Measurements from ENCODE around the gene CSTA. TPM values are rescaled to one million over a fixed set of nuclear protein-coding genes. Genes with fewer than 3 reads are reported as not detected.

CSTA gene
- total RNA-seq, 1 donor from 2014 or later, result not detected

DNA sequence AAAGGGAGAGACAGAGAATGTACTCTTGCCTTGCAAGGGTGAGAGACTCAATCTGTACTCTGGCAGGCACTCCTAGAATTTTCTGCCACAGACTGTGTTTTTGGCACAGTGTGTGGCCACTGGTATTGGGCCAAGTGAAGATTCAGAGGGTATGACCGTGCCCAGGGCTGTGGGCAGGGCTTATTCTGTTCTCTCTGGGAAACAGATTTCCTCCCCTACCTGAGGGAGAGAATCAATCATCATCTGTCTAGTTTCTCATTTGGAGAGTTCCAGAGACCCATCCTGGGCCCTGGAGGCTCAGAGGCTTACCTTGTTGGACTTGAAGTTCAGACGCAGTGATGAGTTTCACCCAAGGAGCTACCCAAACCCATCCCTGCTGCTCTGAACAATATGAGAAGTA, 28.2 kb downstream of the CSTA start:
- H3K36me3 Mint-ChIP-seq (ENCODE audit: unreplicated experiment), result no peaks in the 10 kb centered on the region
- H3K27me3 Mint-ChIP-seq (ENCODE audit: unreplicated experiment), result no peaks in the 10 kb centered on the region
- no peak for DNase-seq (ENCODE audit: extremely low spot score, unreplicated experiment)
- H3K27ac Mint-ChIP-seq (ENCODE audit: unreplicated experiment), result no peak overlapping the region
- H3K9me3 Mint-ChIP-seq (ENCODE audit: unreplicated experiment), result no peaks in the 10 kb centered on the region
- no peaks in the 10 kb centered on the region for H3K4me1 Mint-ChIP-seq (ENCODE audit: unreplicated experiment)
- no peak overlapping the region for H3K4me3 Mint-ChIP-seq (ENCODE audit: unreplicated experiment)
- TF ChIP-seq, protein P1, sequence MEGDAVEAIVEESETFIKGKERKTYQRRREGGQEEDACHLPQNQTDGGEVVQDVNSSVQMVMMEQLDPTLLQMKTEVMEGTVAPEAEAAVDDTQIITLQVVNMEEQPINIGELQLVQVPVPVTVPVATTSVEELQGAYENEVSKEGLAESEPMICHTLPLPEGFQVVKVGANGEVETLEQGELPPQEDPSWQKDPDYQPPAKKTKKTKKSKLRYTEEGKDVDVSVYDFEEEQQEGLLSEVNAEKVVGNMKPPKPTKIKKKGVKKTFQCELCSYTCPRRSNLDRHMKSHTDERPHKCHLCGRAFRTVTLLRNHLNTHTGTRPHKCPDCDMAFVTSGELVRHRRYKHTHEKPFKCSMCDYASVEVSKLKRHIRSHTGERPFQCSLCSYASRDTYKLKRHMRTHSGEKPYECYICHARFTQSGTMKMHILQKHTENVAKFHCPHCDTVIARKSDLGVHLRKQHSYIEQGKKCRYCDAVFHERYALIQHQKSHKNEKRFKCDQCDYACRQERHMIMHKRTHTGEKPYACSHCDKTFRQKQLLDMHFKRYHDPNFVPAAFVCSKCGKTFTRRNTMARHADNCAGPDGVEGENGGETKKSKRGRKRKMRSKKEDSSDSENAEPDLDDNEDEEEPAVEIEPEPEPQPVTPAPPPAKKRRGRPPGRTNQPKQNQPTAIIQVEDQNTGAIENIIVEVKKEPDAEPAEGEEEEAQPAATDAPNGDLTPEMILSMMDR (IDR thresholded peaks at IDR 0.05), result no peak

DNA sequence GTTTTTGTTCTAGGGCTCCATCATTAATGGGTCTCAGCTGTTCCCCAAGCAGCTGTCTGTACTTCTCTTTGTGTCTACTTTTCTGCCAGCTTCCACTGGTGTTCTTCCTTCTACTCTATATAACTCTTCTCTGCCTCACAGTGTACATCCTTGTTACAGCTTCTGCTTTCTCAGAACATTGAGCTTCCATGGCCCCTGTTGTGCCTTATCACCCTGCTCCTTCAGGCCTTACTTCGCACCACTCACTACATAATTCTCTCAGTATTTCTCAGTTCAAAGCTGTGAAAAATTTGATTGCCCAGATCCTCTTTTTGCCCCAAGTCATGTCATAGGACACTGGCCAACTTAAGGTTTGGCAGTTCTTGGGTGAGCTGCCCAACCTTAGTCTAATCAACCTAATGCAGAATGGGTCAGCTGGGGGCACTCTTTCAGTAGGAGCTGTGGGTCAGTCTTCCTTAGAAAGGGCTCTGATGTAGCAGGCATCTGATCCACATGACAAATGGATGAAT, 28.9 kb downstream of the CSTA start:
- Mint-ChIP-seq H3K36me3 (ENCODE audit: unreplicated experiment) (peaks cover 6% of the 10 kb centered on the region), H3K4me3 (ENCODE audit: unreplicated experiment) (no peak overlapping the region), H3K4me1 (ENCODE audit: unreplicated experiment) (no peaks in the 10 kb centered on the region), H3K27me3 (ENCODE audit: unreplicated experiment) (no peaks in the 10 kb centered on the region), H3K27ac (ENCODE audit: unreplicated experiment) (no peak overlapping the region), H3K9me3 (ENCODE audit: unreplicated experiment) (no peaks in the 10 kb centered on the region)
- DNase-seq (ENCODE audit: extremely low spot score, unreplicated experiment), result no peak
- TF ChIP-seq, protein P1 (IDR thresholded peaks at IDR 0.05), result no peak

DNA sequence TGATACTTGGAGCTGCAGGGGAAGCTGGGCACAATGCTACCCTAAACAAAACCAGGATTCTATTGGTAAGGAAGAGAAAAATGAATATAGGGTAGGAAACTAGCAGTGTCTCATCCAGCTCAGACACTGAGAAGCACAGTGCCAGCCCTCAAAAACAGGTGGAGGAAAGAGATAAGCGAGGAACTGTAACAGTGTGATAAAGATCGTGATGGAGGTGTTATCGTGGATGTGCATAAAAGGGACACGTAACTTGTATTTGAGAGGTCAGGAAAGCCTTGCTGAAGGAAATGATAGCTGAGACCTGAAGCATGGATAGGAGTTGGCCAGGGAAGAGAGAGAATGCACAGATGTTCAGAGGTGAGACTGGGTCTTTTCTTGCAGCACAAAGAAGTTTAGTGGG, 30.6 kb downstream of the CSTA start:
- Mint-ChIP-seq H3K9me3 (ENCODE audit: unreplicated experiment) (no peaks in the 10 kb centered on the region), H3K27ac (ENCODE audit: unreplicated experiment) (no peak overlapping the region), H3K4me1 (ENCODE audit: unreplicated experiment) (no peaks in the 10 kb centered on the region), H3K36me3 (ENCODE audit: unreplicated experiment) (peaks cover 8% of the 10 kb centered on the region), H3K27me3 (ENCODE audit: unreplicated experiment) (no peaks in the 10 kb centered on the region), H3K4me3 (ENCODE audit: unreplicated experiment) (no peak overlapping the region)
- no peak for DNase-seq (ENCODE audit: extremely low spot score, unreplicated experiment)
- TF ChIP-seq, protein P1 (IDR thresholded peaks at IDR 0.05), result no peak

DNA sequence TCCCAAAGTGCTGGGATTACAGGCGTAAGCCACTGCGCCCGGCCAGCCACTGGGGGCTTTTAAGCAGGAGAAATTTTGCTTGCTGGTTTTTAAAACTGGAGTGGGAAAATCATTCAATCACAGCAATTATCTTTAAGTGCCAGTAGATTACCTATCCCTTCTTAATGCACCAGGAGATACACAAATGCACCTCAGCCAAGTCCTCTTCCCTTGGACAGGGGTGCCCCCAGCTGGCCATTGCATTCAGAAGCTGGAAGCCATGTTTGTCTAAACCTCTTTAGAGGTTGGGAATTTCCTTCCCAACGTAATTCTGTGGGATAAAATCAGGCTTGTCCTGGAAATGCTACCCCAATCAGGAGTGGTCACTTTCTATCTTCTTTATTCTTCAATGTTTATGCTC, 31.4 kb downstream of the CSTA start:
- TF ChIP-seq, protein P1 (IDR thresholded peaks at IDR 0.05), result peak; percentile 37
- no peaks in the 10 kb centered on the region for H3K9me3 Mint-ChIP-seq (ENCODE audit: unreplicated experiment)
- peaks cover 8% of the 10 kb centered on the region for H3K36me3 Mint-ChIP-seq (ENCODE audit: unreplicated experiment)
- no peaks in the 10 kb centered on the region for H3K4me1 Mint-ChIP-seq (ENCODE audit: unreplicated experiment)
- no peaks in the 10 kb centered on the region for H3K27me3 Mint-ChIP-seq (ENCODE audit: unreplicated experiment)
- H3K27ac Mint-ChIP-seq (ENCODE audit: unreplicated experiment), result no peak overlapping the region
- no peak for DNase-seq (ENCODE audit: extremely low spot score, unreplicated experiment)
- no peak overlapping the region for H3K4me3 Mint-ChIP-seq (ENCODE audit: unreplicated experiment)

DNA sequence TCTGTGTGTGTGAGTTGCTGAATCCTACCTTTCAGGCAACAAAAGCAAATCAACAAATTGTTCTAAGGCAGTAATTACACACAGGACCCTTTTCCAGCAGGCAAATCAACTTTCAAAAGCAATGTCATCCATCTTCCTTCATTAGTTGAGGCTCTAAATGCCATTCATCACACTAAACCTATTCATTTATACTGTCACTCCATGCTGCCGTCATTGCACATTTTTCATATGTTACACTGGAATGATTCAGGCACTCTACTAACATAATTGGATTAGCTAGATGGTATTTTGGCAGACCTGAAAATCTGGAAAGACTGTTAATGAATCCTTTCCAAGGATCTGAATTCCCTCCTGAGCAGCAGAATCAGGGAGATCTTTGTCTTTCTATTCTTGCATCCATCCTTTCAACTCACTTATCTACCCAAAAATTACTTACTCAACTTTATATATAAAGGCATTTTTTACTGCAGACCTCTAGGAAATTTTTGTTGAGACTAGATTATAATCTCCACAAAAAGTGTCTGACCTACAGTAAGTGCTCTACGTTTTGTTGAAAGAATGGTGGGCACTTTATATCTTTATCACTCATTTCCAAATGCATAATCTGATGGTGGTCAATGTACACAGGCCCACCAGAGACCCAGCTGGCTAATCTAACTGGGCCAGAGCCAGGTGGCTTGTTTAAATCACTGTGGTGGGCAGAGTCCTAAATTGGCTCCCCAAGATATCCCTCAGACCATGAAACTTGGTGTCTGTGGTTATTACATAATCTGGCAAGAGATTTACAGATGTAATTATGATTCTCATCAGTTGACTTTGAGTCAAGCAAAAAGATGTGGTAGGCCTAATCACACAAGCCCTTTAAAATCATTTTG, 33.0 kb downstream of the CSTA start:
- TF ChIP-seq, protein P1 (IDR thresholded peaks at IDR 0.05), result no peak
- no peak overlapping the region for H3K27ac Mint-ChIP-seq (ENCODE audit: unreplicated experiment)
- H3K36me3 Mint-ChIP-seq (ENCODE audit: unreplicated experiment), result peaks cover 11% of the 10 kb centered on the region
- H3K4me3 Mint-ChIP-seq (ENCODE audit: unreplicated experiment), result no peak overlapping the region
- DNase-seq (ENCODE audit: extremely low spot score, unreplicated experiment), result no peak
- no peaks in the 10 kb centered on the region for H3K9me3 Mint-ChIP-seq (ENCODE audit: unreplicated experiment)
- H3K27me3 Mint-ChIP-seq (ENCODE audit: unreplicated experiment), result no peaks in the 10 kb centered on the region
- no peaks in the 10 kb centered on the region for H3K4me1 Mint-ChIP-seq (ENCODE audit: unreplicated experiment)

Data from osteocyte (in vitro differentiated cells).